ENCODE results near the gene KATNA1. TPM values are rescaled to one million over a fixed set of nuclear protein-coding genes. Genes with fewer than 3 reads are reported as not detected.

KATNA1 gene
- total RNA-seq, 1 experiment from 2014 or later: 7.6 TPM

Small RNA genes within 50 kb of the gene (small RNA-seq; reads per million reads assigned to genes)
- gene RF00019: not detected
- gene RF00410: not detected

Other genes starting within 250 kb of the KATNA1 start
- gene SUMO4, start 248.5 kb downstream of the KATNA1 start, total RNA-seq (2014; rRNA removed; shearing (Covaris generic)): 0.31 and 0.44 TPM in 2 replicates
- not detected in 2 replicates for gene ZC3H12D, start 163.7 kb downstream of the KATNA1 start, total RNA-seq (2014; rRNA removed; shearing (Covaris generic))
- 7.6 and 8.6 TPM in 2 replicates for gene PPIL4, start 102.7 kb downstream of the KATNA1 start, total RNA-seq (2014; rRNA removed; shearing (Covaris generic))
- 11.9 and 14.8 TPM in 2 replicates for gene GINM1, start 82.3 kb downstream of the KATNA1 start, total RNA-seq (2014; rRNA removed; shearing (Covaris generic))
- gene LATS1, start 69.4 kb upstream of the KATNA1 start, total RNA-seq (2014; rRNA removed; shearing (Covaris generic)): 9.2 and 9.4 TPM in 2 replicates
- gene NUP43, start 97.8 kb upstream of the KATNA1 start, total RNA-seq (2014; rRNA removed; shearing (Covaris generic)): 14.0 and 15.0 TPM in 2 replicates
- gene PCMT1, start 101.0 kb upstream of the KATNA1 start, total RNA-seq (2014; rRNA removed; shearing (Covaris generic)): 83.7 and 100 TPM in 2 replicates
- 37.9 and 43.0 TPM in 2 replicates for gene LRP11, start 215.6 kb upstream of the KATNA1 start, total RNA-seq (2014; rRNA removed; shearing (Covaris generic))
- gene RAET1E, start 249.4 kb upstream of the KATNA1 start, total RNA-seq (2014; rRNA removed; shearing (Covaris generic)): 0.52 and 1.0 TPM in 2 replicates

Data from HT-29 (cell line).